BJ (cell line): Measurements from ENCODE around the gene PTPN2. TPM values are rescaled to one million over a fixed set of nuclear protein-coding genes. Genes with fewer than 3 reads are reported as not detected.

Source experiments
- CTCF ChIA-PET: fragments of 350-600 bp; formaldehyde crosslinking; extraction: SDS; loops from one replicate; lab custom pipeline; 2021; ENCODE audit warnings: antibody characterized with exemption, inconsistent platforms; lab: Yijun Ruan, JAX
- POLR2A ChIA-PET: fragments of 300-600 bp; sonication (Branson Sonifier 250); formaldehyde crosslinking; extraction: SDS; loops from one replicate; lab custom pipeline; 2021; ENCODE audit warnings: antibody characterized with exemption; lab: Charles Lee
- DNase-seq: peaks from one replicate; pipeline ENCODE4 v3.0.0-alpha.2; 2011; ENCODE audit warnings: low read depth
- H3K27me3 ChIP-seq: 2 replicates; pipeline ENCODE4 v1.6.0; 2011; ENCODE audit warnings: low read length; ENCODE audit not compliant: control insufficient read depth, insufficient read depth
- H3K36me3 ChIP-seq: 2 replicates; pipeline ENCODE4 v1.5.1; 2011; ENCODE audit warnings: low read length; ENCODE audit not compliant: control insufficient read depth, insufficient read depth
- H3K4me3 ChIP-seq: 2 replicates; pipeline ENCODE4 v1.5.1; 2011; ENCODE audit warnings: low read depth, mild to moderate bottlenecking, control low read depth, low read length
- polyA plus RNA-seq: library from polyadenylated mRNA; depleted of rRNA; stranded (reverse); fragments of >200 nt; gene quantifications from 2 replicates; pipeline ENCODE4 v1.2.3, GENCODE V29; 2011
- TF ChIP-seq, protein P1 (sequence below): IDR thresholded peaks from 2 replicates; pipeline ENCODE4 v1.5.1; 2011; ENCODE audit warnings: low read depth, mild to moderate bottlenecking, control low read depth, inconsistent platforms, low read length, moderate library complexity; ENCODE audit not compliant: insufficient read depth

PTPN2 gene
- polyA plus RNA-seq, 1 experiment, result 14.5 TPM

DNA sequence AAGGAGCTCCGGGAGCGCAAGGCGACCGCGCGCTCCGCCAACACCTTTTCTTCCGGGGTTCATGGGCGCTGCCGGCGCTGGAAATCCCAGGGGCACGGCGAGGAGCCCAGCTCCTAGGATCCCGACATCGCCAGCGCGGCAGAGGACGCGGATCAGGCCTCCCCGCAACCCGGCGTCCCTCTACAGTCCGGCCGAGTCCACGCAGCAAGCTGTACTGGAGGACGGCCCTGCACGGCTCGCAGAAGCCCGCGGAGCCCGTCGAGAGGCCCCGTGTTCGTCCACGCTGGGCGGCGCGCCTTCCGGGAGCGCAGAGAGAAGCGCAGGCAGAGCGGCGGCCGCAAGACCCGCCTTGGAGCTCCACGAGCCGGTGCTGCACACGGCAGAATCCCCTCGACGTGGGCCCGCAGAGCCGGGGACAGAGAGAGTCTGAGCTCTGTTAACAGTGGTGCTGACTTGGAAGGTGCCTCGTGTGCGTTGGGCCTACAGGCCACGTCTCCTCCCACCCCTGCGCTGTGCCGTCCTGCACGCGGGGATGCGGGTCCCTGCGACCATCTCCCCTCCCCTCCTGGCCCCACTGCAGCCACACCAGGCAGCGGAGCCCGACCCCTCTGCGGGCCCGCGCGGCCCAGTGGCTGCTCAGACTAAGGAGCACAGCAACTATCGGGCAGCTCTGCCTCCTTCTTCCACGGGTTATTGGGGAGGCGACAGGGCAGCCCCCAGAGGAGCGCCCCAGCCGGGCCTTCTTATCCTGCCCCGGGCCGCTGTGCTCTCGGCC lies 28.1 kb upstream of the PTPN2 start:
- no peak for DNase-seq
- CTCF ChIA-PET, result interaction anchor here (0.9 to 2.5 kb wide), 6 partner anchors 9 to 168 kb away, joined by 3 to 11 read pairs (median 4); no protein-coding TSS in a partner anchor
- POLR2A ChIA-PET, result no interaction called here
- 0 out of 2 replicates have a peak, but pooled peaks cover 2% of the 10 kb centered on the region for H3K27me3 ChIP-seq
- H3K36me3 ChIP-seq, result no peaks in the 10 kb centered on the region
- TF ChIP-seq, protein P1, sequence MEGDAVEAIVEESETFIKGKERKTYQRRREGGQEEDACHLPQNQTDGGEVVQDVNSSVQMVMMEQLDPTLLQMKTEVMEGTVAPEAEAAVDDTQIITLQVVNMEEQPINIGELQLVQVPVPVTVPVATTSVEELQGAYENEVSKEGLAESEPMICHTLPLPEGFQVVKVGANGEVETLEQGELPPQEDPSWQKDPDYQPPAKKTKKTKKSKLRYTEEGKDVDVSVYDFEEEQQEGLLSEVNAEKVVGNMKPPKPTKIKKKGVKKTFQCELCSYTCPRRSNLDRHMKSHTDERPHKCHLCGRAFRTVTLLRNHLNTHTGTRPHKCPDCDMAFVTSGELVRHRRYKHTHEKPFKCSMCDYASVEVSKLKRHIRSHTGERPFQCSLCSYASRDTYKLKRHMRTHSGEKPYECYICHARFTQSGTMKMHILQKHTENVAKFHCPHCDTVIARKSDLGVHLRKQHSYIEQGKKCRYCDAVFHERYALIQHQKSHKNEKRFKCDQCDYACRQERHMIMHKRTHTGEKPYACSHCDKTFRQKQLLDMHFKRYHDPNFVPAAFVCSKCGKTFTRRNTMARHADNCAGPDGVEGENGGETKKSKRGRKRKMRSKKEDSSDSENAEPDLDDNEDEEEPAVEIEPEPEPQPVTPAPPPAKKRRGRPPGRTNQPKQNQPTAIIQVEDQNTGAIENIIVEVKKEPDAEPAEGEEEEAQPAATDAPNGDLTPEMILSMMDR, result no peak
- no peak overlapping the region for H3K4me3 ChIP-seq

GRCh38 chr18:12911025-12911928 lies 27.2 kb upstream of the PTPN2 start:
- Histone ChIP-seq H3K36me3 (no peaks in the 10 kb centered on the region), H3K27me3 (0 out of 2 replicates have a peak, but pooled peaks cover 2% of the 10 kb centered on the region), H3K4me3 (no peak overlapping the region)
- CTCF ChIA-PET, result interaction anchor here (0.9 to 2.5 kb wide), 5 partner anchors 13 to 167 kb away, joined by 3 to 11 read pairs (median 3); no protein-coding TSS in a partner anchor
- POLR2A ChIA-PET, result no interaction called here
- TF ChIP-seq, protein P1, result no peak
- DNase-seq, result no peak

DNA sequence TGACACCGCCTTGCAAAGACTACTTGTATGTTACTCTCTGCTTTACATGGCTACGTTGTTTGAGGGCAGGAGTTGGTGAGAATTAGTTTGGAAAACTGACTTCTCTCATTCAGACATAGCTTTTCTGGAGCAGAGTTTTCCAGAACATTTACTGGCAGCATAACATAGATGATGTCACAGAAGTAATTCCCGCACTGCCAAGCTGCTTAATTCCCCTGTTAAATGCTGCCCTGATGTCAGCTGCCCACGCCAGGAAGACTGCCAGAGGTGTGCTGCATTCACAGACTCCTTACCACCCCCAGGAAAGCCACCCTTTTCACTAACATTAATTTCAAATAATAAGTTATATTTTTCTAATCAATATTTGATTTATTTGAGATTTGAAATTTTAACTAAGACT lies 24.7 kb upstream of the PTPN2 start:
- no peak for DNase-seq
- H3K4me3 ChIP-seq, result no peak overlapping the region
- ChIA-PET POLR2A (no interaction called here), CTCF (no interaction called here)
- TF ChIP-seq, protein P1, result no peak
- H3K36me3 ChIP-seq, result no peaks in the 10 kb centered on the region
- 0 out of 2 replicates have a peak, but pooled peaks cover 2% of the 10 kb centered on the region for H3K27me3 ChIP-seq

DNA sequence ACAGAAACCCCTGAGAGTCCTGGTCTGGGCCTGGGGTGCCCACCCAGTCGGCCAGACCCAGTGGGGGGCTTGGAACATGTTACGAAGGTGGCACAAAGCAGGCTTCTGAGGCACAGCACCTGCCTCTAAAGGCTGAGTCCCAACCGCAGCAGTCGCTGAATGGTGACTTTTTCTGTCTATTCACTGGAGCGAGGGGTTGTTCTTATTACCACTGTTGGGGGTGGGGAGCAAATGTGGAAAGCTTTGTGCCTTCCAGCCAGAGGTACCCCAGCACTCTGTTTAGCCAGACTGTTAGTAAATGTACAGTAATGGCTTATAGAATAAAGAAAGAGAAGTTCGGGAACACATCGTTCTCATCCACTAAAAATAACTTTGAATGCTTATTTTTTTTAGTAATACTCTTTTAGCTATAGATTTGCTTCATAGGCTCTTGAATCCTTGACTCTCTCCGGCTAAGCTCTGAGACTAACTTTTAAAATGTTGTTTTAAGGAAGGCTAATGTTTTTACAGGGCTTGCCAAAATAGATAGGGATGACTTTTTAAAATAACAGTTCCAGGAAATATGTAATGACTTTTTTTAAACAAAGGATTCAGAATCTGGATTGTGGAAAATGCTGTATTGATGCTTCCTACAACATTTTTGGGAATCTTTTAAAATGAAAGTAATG lies 23.4 kb upstream of the PTPN2 start:
- TF ChIP-seq, protein P1, result no peak
- no peaks in the 10 kb centered on the region for H3K36me3 ChIP-seq
- CTCF ChIA-PET, result interaction anchor here (0.8 to 1.6 kb wide), 4 partner anchors 11 to 163 kb away, joined by 3 to 4 read pairs (median 3); no protein-coding TSS in a partner anchor
- H3K4me3 ChIP-seq, result no peak overlapping the region
- no peak for DNase-seq
- POLR2A ChIA-PET, result no interaction called here
- H3K27me3 ChIP-seq, result 0 out of 2 replicates have a peak, but pooled peaks cover 2% of the 10 kb centered on the region
